Measurements from ENCODE around the gene JMJD6. TPM values are rescaled to one million over a fixed set of nuclear protein-coding genes. Genes with fewer than 3 reads are reported as not detected.

The JMJD6 gene
- total and polyA plus RNA-seq, 9 of the 15 experiments (the other 6 are each of a cell fraction or from before 2014, with no cell fraction given): 2.5 to 52.3 (median 36.3) TPM

DNA sequence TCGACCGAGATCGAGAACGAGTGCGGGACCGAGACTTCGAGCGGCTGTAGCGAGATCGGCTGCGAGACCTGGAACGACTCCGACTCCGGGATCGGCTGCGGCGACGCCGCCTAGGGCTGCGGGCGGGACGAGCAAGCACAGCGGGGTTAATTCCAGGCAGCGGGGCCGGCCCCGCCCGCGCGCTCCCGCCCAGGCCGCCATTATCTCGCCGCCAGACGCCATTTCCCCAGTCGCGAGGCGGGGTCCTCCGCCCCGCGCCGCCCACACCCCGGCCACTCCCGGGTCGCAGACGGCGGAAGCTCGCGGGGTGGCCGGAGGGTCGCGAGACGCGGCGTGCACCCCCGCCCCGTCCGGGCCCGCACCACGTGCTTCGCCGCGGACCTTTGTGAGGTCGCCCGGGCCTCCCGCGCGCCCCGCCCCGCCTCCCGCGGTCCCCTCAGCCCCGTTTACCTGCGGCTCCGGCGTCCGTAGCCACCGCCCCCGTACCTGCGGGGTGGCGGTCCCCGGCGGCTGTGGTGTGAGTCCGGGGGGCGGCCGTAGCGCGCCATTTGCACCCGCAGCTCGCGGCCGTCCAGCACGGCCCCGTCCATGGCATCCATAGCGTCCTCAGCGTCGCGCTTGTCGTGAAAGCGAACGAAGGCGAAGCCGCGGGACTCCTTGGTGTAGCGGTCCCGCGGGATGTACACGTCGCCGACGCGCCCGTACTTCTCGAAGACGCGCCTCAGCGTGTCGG lies 10.1 kb upstream of the JMJD6 start (continued):
- TF ChIP-seq, protein P1, sequence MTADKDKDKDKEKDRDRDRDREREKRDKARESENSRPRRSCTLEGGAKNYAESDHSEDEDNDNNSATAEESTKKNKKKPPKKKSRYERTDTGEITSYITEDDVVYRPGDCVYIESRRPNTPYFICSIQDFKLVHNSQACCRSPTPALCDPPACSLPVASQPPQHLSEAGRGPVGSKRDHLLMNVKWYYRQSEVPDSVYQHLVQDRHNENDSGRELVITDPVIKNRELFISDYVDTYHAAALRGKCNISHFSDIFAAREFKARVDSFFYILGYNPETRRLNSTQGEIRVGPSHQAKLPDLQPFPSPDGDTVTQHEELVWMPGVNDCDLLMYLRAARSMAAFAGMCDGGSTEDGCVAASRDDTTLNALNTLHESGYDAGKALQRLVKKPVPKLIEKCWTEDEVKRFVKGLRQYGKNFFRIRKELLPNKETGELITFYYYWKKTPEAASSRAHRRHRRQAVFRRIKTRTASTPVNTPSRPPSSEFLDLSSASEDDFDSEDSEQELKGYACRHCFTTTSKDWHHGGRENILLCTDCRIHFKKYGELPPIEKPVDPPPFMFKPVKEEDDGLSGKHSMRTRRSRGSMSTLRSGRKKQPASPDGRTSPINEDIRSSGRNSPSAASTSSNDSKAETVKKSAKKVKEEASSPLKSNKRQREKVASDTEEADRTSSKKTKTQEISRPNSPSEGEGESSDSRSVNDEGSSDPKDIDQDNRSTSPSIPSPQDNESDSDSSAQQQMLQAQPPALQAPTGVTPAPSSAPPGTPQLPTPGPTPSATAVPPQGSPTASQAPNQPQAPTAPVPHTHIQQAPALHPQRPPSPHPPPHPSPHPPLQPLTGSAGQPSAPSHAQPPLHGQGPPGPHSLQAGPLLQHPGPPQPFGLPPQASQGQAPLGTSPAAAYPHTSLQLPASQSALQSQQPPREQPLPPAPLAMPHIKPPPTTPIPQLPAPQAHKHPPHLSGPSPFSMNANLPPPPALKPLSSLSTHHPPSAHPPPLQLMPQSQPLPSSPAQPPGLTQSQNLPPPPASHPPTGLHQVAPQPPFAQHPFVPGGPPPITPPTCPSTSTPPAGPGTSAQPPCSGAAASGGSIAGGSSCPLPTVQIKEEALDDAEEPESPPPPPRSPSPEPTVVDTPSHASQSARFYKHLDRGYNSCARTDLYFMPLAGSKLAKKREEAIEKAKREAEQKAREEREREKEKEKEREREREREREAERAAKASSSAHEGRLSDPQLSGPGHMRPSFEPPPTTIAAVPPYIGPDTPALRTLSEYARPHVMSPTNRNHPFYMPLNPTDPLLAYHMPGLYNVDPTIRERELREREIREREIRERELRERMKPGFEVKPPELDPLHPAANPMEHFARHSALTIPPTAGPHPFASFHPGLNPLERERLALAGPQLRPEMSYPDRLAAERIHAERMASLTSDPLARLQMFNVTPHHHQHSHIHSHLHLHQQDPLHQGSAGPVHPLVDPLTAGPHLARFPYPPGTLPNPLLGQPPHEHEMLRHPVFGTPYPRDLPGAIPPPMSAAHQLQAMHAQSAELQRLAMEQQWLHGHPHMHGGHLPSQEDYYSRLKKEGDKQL (CRISPR knock-in tag; IDR thresholded peaks at IDR 0.05; ENCODE audit: borderline replicate concordance): peak; percentile 82
- TF ChIP-seq ZNF696 (CRISPR knock-in tag; conservative IDR thresholded peaks at IDR 0.05) (no peak), SAP30 (IDR thresholded peaks at IDR 0.05; ENCODE audit: borderline replicate concordance, insufficient read depth, low read depth, low read length, poor library complexity, severe bottlenecking) (peak; percentile 45), TBL1XR1 (IDR thresholded peaks at IDR 0.05; ENCODE audit: low read length in 2 of 2) (peak; percentile 45 to 51; a peak in 2 of 4 replicates), SUPT5H (IDR thresholded peaks at IDR 0.05) (no peak), ZNF408 (CRISPR knock-in tag; IDR thresholded peaks at IDR 0.05; ENCODE audit: low read depth) (no peak), ZNF165 (CRISPR knock-in tag; IDR thresholded peaks at IDR 0.05; ENCODE audit: borderline replicate concordance) (0 out of 2 replicates have a peak, but pooled peaks have one; percentile 60), ZNF75A (CRISPR knock-in tag; IDR thresholded peaks at IDR 0.05) (no peak), ZNF780A (CRISPR knock-in tag; IDR thresholded peaks at IDR 0.05) (no peak)
- TF ChIP-seq, protein P2, sequence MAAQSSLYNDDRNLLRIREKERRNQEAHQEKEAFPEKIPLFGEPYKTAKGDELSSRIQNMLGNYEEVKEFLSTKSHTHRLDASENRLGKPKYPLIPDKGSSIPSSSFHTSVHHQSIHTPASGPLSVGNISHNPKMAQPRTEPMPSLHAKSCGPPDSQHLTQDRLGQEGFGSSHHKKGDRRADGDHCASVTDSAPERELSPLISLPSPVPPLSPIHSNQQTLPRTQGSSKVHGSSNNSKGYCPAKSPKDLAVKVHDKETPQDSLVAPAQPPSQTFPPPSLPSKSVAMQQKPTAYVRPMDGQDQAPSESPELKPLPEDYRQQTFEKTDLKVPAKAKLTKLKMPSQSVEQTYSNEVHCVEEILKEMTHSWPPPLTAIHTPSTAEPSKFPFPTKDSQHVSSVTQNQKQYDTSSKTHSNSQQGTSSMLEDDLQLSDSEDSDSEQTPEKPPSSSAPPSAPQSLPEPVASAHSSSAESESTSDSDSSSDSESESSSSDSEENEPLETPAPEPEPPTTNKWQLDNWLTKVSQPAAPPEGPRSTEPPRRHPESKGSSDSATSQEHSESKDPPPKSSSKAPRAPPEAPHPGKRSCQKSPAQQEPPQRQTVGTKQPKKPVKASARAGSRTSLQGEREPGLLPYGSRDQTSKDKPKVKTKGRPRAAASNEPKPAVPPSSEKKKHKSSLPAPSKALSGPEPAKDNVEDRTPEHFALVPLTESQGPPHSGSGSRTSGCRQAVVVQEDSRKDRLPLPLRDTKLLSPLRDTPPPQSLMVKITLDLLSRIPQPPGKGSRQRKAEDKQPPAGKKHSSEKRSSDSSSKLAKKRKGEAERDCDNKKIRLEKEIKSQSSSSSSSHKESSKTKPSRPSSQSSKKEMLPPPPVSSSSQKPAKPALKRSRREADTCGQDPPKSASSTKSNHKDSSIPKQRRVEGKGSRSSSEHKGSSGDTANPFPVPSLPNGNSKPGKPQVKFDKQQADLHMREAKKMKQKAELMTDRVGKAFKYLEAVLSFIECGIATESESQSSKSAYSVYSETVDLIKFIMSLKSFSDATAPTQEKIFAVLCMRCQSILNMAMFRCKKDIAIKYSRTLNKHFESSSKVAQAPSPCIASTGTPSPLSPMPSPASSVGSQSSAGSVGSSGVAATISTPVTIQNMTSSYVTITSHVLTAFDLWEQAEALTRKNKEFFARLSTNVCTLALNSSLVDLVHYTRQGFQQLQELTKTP (IDR thresholded peaks at IDR 0.05; ENCODE audit: low read depth in 1 of 2, partially characterized antibody in 2 of 2): no peak
- TF ChIP-seq, protein P3, sequence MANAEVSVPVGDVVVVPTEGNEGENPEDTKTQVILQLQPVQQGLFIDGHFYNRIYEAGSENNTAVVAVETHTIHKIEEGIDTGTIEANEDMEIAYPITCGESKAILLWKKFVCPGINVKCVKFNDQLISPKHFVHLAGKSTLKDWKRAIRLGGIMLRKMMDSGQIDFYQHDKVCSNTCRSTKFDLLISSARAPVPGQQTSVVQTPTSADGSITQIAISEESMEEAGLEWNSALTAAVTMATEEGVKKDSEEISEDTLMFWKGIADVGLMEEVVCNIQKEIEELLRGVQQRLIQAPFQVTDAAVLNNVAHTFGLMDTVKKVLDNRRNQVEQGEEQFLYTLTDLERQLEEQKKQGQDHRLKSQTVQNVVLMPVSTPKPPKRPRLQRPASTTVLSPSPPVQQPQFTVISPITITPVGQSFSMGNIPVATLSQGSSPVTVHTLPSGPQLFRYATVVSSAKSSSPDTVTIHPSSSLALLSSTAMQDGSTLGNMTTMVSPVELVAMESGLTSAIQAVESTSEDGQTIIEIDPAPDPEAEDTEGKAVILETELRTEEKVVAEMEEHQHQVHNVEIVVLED (CRISPR knock-in tag; IDR thresholded peaks at IDR 0.05): peak; percentile 52; the same call in 1 of the 2 replicates
- TF ChIP-seq, protein P4, sequence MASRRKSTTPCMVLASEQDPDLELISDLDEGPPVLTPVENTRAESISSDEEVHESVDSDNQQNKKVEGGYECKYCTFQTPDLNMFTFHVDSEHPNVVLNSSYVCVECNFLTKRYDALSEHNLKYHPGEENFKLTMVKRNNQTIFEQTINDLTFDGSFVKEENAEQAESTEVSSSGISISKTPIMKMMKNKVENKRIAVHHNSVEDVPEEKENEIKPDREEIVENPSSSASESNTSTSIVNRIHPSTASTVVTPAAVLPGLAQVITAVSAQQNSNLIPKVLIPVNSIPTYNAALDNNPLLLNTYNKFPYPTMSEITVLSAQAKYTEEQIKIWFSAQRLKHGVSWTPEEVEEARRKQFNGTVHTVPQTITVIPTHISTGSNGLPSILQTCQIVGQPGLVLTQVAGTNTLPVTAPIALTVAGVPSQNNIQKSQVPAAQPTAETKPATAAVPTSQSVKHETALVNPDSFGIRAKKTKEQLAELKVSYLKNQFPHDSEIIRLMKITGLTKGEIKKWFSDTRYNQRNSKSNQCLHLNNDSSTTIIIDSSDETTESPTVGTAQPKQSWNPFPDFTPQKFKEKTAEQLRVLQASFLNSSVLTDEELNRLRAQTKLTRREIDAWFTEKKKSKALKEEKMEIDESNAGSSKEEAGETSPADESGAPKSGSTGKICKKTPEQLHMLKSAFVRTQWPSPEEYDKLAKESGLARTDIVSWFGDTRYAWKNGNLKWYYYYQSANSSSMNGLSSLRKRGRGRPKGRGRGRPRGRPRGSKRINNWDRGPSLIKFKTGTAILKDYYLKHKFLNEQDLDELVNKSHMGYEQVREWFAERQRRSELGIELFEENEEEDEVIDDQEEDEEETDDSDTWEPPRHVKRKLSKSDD (conservative IDR thresholded peaks at IDR 0.05; ENCODE audit: low read length): peak; percentile 98
